Heart left ventricle (tissue), 16 donors: ENCODE measurements around the gene HDAC4. TPM values are rescaled to one million over a fixed set of nuclear protein-coding genes. Genes with fewer than 3 reads are reported as not detected.
A peak's percentile ranks its signal among the peaks of the same experiment; 100 is the strongest.

Experiments
- ATAC-seq, 4 donors: fragments of 200-7000 bp; cut with Tn5 transposase; one replicate each; pipeline ENCODE4 v1.9.1; 2020 to 2022; ENCODE audit warnings: moderate library complexity in 4 of 4, mild to moderate bottlenecking in 3 of 4, moderate number of reproducible peaks in 1 of 4
- DNase-seq, 5 donors: peaks; one replicate each; pipeline ENCODE4 v3.0.0-alpha.2; 2020
- H3K27ac ChIP-seq, 12 donors: fragments of 200-600 bp; sonication (generic) in 4 of 12; one replicate each; pipeline versions ENCODE4 v1.5.0 to v1.8.0; 2016 to 2022; ENCODE audit warnings: mild to moderate bottlenecking in 2 of 12
- H3K27me3 ChIP-seq, 9 donors: fragments of 200-600 bp; sonication (generic) in 2 of 9; one replicate each; pipeline versions ENCODE4 v1.5.1 to v1.8.0; 2016 to 2022; ENCODE audit warnings: mild to moderate bottlenecking in 3 of 9
- H3K36me3 ChIP-seq, 9 donors: fragments of 200-600 bp; sonication (generic) in 2 of 9; one replicate each; pipeline versions ENCODE4 v1.5.0 to v1.8.0; 2018 to 2022; ENCODE audit warnings: mild to moderate bottlenecking in 2 of 9
- H3K4me1 ChIP-seq, 12 donors: fragments of 200-600 bp; sonication (generic) in 4 of 12; one replicate each; pipeline versions ENCODE4 v1.5.0 to v1.8.0; 2016 to 2022; ENCODE audit warnings: mild to moderate bottlenecking in 3 of 12
- H3K4me3 ChIP-seq, 12 donors: fragments of 200-600 bp; sonication (generic) in 4 of 12; one replicate each; pipeline versions ENCODE4 v1.5.0 to v1.8.0; 2017 to 2022; ENCODE audit warnings: mild to moderate bottlenecking in 9 of 12, moderate library complexity in 4 of 12
- H3K9me3 ChIP-seq, 12 donors: fragments of 200-600 bp; sonication (generic) in 4 of 12; one replicate each; pipeline versions ENCODE4 v1.5.0 to v1.8.0; 2016 to 2022; ENCODE audit warnings: mild to moderate bottlenecking in 1 of 12
- CTCF ChIP-seq, 12 donors: fragments of 200-600 bp; sonication (generic) in 4 of 12; IDR thresholded peaks; one replicate each; pipeline versions ENCODE4 v1.5.0 to v1.8.0; 2018 to 2022; ENCODE audit warnings: antibody characterized with exemption in 12 of 12, mild to moderate bottlenecking in 5 of 12
- POLR2A ChIP-seq, 2 donors: fragments of 450-650 bp; IDR thresholded peaks; one replicate each; pipeline ENCODE4 v1.6.1; 2017; ENCODE audit warnings: antibody characterized with exemption in 2 of 2, mild to moderate bottlenecking in 2 of 2, moderate library complexity in 2 of 2
- whole genome bisulfite sequencing, 4 donors: extraction: QIAGEN DNeasy Blood & Tissue Kit in 2 of 4; methylation state at CpG; one replicate each; pipeline versions ENCODE4 v1.1.5 to v1.1.7; 2013 to 2018; 5-methylcytosine and 5-hydroxymethylcytosine counted together
- intact Hi-C, 10 donors: fragments of 100-400 bp; cut with DNase I; formaldehyde crosslinking; loops; one replicate each; pipeline versions ENCODE4 v1.11.1 to v1.14.2; 2022
- polyA plus RNA-seq, 2 donors: library from polyadenylated mRNA; stranded (reverse); fragments of 200-250 nt; gene quantifications; one replicate each; pipeline ENCODE4 v1.2.3, GENCODE V29; 2013
- total RNA-seq, 9 donors: library from RNA; depleted of rRNA in 2 of 9; stranded (reverse); fragments of >200 nt in 2 of 9; fragmentation: NEBNext Ultra II Directional in 3 of 9; extraction: Animal tissue kit (Norgen Biotek cat#: 25700) in 3 of 9; gene quantifications; one replicate each; pipeline versions ENCODE4 v1.1.0 to v1.2.4, GENCODE V29; 2016 to 2023
- donor health status: ischemic (EF 13 %, LVEDD 7.1; RV severe dilation, severe dysfunction).
- donor health status: healthy with polysubstance abuse.
- donor health status: DM: no; HTN: yes; CAD: no.
- donor health status: DM: no; HTN: no; CAD: no.
- donor health status: ischemic (EF 25% LVEDD 6.9; RV normal size, moderate dysfunction).
- donor health status: ischemic (EF 25% LVEDD 5.7; RV mildly dilated, moderate dysfunction).
- donor health status: healthy.
- donor health status: DM: yes; HTN: yes; CAD: no.
- donor health status: ischemic (EF 35%, LVEDD 5.7; RV mildly dilated, moderate dysfunction).
- donor health status: nonischemic (EF 11% LVEDD 7.7; RV severe dilation, severe dysfunction).
- donor health status: DM: yes; HTN: yes; CAD: no.
- donor health status: PGD.
- donor health status: ischemic (EF 29% LVEDD 5.4; RV normal size, mild dysfunction).
- donor health status: nonischemic (EF 23%, LVEDD 6.1; RV moderate dilation, normal function).

Gene HDAC4
- total and polyA plus RNA-seq, 11 donors: 13.9 to 37.6 (median 27.5) TPM

- Histone ChIP-seq H3K27ac (no peak overlapping the region), H3K36me3 (peaks cover 0 to 75% (median 57%) of the 10 kb centered on the region in 9 donors), H3K4me3 (no peak overlapping the region), H3K27me3 (no peaks in the 10 kb centered on the region), H3K4me1 (no peaks in the 10 kb centered on the region), H3K9me3 (no peaks in the 10 kb centered on the region)
- no peak for DNase-seq
- TF ChIP-seq POLR2A (IDR thresholded peaks at IDR 0.05): no peak
- TF ChIP-seq CTCF (IDR thresholded peaks at IDR 0.05): no peak
- ATAC-seq: no peak
- intact Hi-C loops: no loop called here
- WGBS, 4 donors: 91 to 96% (median 92%) methylated on average over 10 to 12 of the region's 12 CpGs
These were observed 336.6 kb downstream of the HDAC4 start for GRCh38 chr2:239064253-239064652.

- 93 to 96% (median 95%) methylated on average over 8 to 14 of the region's 14 CpGs for WGBS, 4 donors
- H3K4me1 ChIP-seq: no peaks in the 10 kb centered on the region
- H3K36me3 ChIP-seq: peaks cover 0 to 71% (median 55%) of the 10 kb centered on the region in 9 donors
- TF ChIP-seq POLR2A (IDR thresholded peaks at IDR 0.05) (no peak), CTCF (IDR thresholded peaks at IDR 0.05) (no peak)
- DNase-seq (no peak), ATAC-seq (no peak)
- intact Hi-C loops: no loop called here
- no peaks in the 10 kb centered on the region for H3K27me3 ChIP-seq
- peaks cover 0 to 11% (median 4%) of the 10 kb centered on the region in 12 donors for H3K9me3 ChIP-seq
- no peak overlapping the region for H3K4me3 ChIP-seq
- H3K27ac ChIP-seq: no peak overlapping the region
These were observed 338.1 kb downstream of the HDAC4 start for GRCh38 chr2:239062743-239063142.

GRCh38 chr2:239061824-239062570, 338.8 kb downstream of the HDAC4 start:
- DNase-seq (no peak), ATAC-seq (no peak)
- Histone ChIP-seq H3K4me3 (no peak overlapping the region), H3K27ac (no peak overlapping the region), H3K27me3 (no peaks in the 10 kb centered on the region), H3K9me3 (peaks cover 0 to 18% (median 9%) of the 10 kb centered on the region in 12 donors), H3K36me3 (peaks cover 0 to 69% (median 48%) of the 10 kb centered on the region in 9 donors), H3K4me1 (no peaks in the 10 kb centered on the region)
- TF ChIP-seq CTCF (IDR thresholded peaks at IDR 0.05): no peak
- no peak for TF ChIP-seq POLR2A (IDR thresholded peaks at IDR 0.05)
- intact Hi-C loops: no loop called here
- WGBS, 4 donors: 86 to 91% (median 89%) methylated on average over 30 of the region's 30 CpGs

GRCh38 chr2:239061121-239061666, 339.6 kb downstream of the HDAC4 start:
- Histone ChIP-seq H3K27me3 (no peaks in the 10 kb centered on the region), H3K4me3 (no peak overlapping the region), H3K9me3 (peaks cover 0 to 21% (median 9%) of the 10 kb centered on the region in 12 donors), H3K27ac (no peak overlapping the region), H3K36me3 (peaks cover 0 to 67% (median 45%) of the 10 kb centered on the region in 9 donors), H3K4me1 (no peaks in the 10 kb centered on the region)
- intact Hi-C loops: no loop called here
- WGBS, 4 donors: 89 to 95% (median 92%) methylated on average over 12 of the region's 12 CpGs
- ATAC-seq (peak in 1 of 4 donors; percentile 17), DNase-seq (no peak)
- TF ChIP-seq POLR2A (IDR thresholded peaks at IDR 0.05) (no peak), CTCF (IDR thresholded peaks at IDR 0.05) (no peak)
